Measurements from ENCODE around the gene CPVL.

CPVL gene

DNA sequence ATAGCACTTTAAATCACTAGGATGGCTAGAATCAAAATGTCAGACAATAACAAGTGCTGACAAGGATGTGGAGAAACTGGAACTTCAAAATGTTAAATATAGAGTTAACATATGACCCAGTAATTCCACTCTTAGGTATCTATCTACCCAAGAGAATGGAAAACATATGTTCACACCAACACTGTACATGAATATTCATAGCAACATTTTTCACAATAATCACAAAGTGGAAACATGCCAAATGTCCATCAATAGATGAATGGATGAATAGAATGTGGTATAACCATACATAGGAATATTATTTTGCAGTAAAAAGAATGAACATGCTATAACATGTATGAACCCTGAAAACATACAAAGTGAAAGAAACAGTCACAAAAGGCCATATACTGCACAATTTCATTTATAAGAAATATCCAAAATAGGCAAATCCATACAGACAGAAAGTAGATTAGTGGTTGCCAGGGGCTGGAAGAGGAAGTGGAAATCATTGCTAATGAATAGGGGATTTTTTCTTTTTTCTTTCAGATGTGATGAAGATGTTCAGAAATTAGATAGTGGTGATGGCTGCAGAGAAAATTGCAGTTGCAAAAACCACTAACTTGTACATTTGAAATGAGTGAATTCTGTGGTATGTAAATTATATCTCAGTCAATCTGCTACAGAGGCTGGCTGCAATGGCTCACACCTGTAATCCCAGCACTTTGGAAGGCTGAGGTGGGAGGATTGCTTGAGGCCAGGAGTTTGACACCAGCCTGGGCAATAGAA is 93.0 kb downstream of the CPVL start:
- Histone ChIP-seq H3K18ac (ENCODE audit: low read length) (no peak overlapping the region), H3K36me3 (ENCODE audit: control insufficient read depth, insufficient read depth, low read length) (no peaks in the 10 kb centered on the region), H3K79me2 (ENCODE audit: control insufficient read depth, insufficient read depth, low read length) (no peaks in the 10 kb centered on the region), H4K8ac (ENCODE audit: low read depth, low read length) (no peak overlapping the region), H3K79me1 (ENCODE audit: low read length) (no peaks in the 10 kb centered on the region), H2BK120ac (ENCODE audit: low read depth, low read length) (no peak overlapping the region), H3K56ac (ENCODE audit: low read length) (no peak overlapping the region), H3K27ac (ENCODE audit: low read depth, low read length) (no peak overlapping the region), H2BK5ac (ENCODE audit: low read length) (no peak overlapping the region), H2BK15ac (replicated peaks; ENCODE audit: low read depth) (no peak overlapping the region), H4K5ac (ENCODE audit: low read length) (no peak overlapping the region), H3K4ac (ENCODE audit: low read depth, low read length) (no peak overlapping the region), H2AK5ac (ENCODE audit: low read length) (no peak overlapping the region), H3K4me3 (ENCODE audit: low read length) (no peak overlapping the region), H3K4me2 (ENCODE audit: low read length) (no peak overlapping the region), H3K9ac (ENCODE audit: low read length) (no peak overlapping the region), H3K23ac (ENCODE audit: low read length) (no peak overlapping the region), H3K27me3 (ENCODE audit: insufficient read depth, low read length, poor library complexity) (no peaks in the 10 kb centered on the region), H3K4me1 (ENCODE audit: control insufficient read depth, low read depth, low read length) (no peaks in the 10 kb centered on the region)
- DNase-seq: no peak

DNA sequence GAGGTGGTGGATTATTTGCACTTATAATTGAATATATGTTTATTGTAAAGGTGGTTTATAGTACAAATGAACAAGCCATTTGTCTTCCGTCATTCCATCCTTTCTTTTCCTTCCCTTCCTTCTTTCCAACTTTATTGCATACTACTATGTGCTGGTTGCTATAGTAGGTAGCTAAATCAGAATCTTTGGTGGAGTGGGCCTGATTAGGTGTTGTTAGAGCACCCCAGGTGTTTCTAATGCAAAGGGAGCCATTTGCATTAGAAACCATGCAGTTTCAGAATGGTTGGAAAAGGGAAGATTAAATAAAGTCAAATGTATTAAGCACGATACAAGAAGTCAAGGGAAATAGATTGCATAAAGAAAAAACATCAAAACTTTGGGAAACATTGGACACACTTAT is 99.4 kb downstream of the CPVL start:
- Histone ChIP-seq H3K56ac (ENCODE audit: low read length) (no peak overlapping the region), H2BK5ac (ENCODE audit: low read length) (no peak overlapping the region), H4K8ac (ENCODE audit: low read depth, low read length) (no peak overlapping the region), H3K79me2 (ENCODE audit: control insufficient read depth, insufficient read depth, low read length) (no peaks in the 10 kb centered on the region), H3K27ac (ENCODE audit: low read depth, low read length) (no peak overlapping the region), H3K23ac (ENCODE audit: low read length) (no peak overlapping the region), H3K4me1 (ENCODE audit: control insufficient read depth, low read depth, low read length) (peaks cover 9% of the 10 kb centered on the region), H3K27me3 (ENCODE audit: insufficient read depth, low read length, poor library complexity) (no peaks in the 10 kb centered on the region), H3K4me3 (ENCODE audit: low read length) (no peak overlapping the region), H2AK5ac (ENCODE audit: low read length) (no peak overlapping the region), H3K18ac (ENCODE audit: low read length) (no peak overlapping the region), H3K4me2 (ENCODE audit: low read length) (no peak overlapping the region), H3K9ac (ENCODE audit: low read length) (no peak overlapping the region), H4K5ac (ENCODE audit: low read length) (no peak overlapping the region), H2BK120ac (ENCODE audit: low read depth, low read length) (no peak overlapping the region), H3K4ac (ENCODE audit: low read depth, low read length) (no peak overlapping the region), H3K36me3 (ENCODE audit: control insufficient read depth, insufficient read depth, low read length) (no peaks in the 10 kb centered on the region), H2BK15ac (replicated peaks; ENCODE audit: low read depth) (no peak overlapping the region), H3K79me1 (ENCODE audit: low read length) (no peaks in the 10 kb centered on the region)
- DNase-seq: no peak
- no CpG with 5 or more reads among the region's 2 CpGs for WGBS (ENCODE audit: extremely low coverage, insufficient coverage, low lambda C conversion rate)

DNA sequence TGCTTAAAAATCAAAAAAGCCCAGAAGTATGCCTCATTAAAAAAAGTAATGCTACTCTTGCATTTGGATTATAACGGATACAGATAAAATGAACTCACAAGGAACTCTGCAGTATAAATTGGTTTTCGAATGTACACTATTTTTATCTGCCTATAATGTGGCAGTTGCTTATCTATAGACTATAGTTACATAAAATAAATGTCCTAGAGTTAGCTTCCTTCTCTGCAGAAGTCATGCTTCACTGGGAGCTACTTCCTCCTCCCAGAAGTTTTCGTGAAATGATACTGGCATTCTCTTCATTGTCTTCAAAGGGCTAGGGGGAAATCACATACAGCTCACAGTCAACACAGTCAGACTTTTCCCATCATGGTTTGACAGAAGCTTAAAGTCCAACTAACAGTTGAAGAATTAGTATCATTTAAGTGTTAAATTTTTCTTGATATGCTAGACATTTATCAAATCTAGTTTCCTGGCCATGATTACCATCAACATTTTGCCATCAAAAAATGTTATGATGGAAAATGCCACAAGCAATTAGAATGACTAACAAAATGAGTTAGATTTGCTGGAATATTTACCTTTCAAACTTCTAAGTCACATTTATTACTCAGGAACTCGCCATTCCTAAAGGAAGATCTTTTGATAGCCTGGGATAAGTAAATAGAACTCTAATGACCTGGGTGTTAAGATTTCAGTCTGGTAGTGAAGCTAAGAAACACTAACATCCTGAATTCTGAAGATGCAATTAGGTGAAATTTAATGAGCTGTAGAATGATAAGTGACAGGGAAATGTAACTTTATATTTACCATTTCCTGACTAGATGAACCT is 100.9 kb downstream of the CPVL start:
- no peak overlapping the region for H2BK5ac ChIP-seq (ENCODE audit: low read length)
- no peaks in the 10 kb centered on the region for H3K79me2 ChIP-seq (ENCODE audit: control insufficient read depth, insufficient read depth, low read length)
- no peaks in the 10 kb centered on the region for H3K27me3 ChIP-seq (ENCODE audit: insufficient read depth, low read length, poor library complexity)
- H3K23ac ChIP-seq (ENCODE audit: low read length): no peak overlapping the region
- H2AK5ac ChIP-seq (ENCODE audit: low read length): no peak overlapping the region
- H3K4ac ChIP-seq (ENCODE audit: low read depth, low read length): no peak overlapping the region
- no peaks in the 10 kb centered on the region for H3K36me3 ChIP-seq (ENCODE audit: control insufficient read depth, insufficient read depth, low read length)
- H4K5ac ChIP-seq (ENCODE audit: low read length): no peak overlapping the region
- H3K4me2 ChIP-seq (ENCODE audit: low read length): no peak overlapping the region
- no peak overlapping the region for H3K18ac ChIP-seq (ENCODE audit: low read length)
- H3K9ac ChIP-seq (ENCODE audit: low read length): no peak overlapping the region
- H4K8ac ChIP-seq (ENCODE audit: low read depth, low read length): no peak overlapping the region
- no CpG with 5 or more reads among the region's 4 CpGs for WGBS (ENCODE audit: extremely low coverage, insufficient coverage, low lambda C conversion rate)
- no peak overlapping the region for H2BK15ac ChIP-seq (replicated peaks; ENCODE audit: low read depth)
- H3K79me1 ChIP-seq (ENCODE audit: low read length): no peaks in the 10 kb centered on the region
- H2BK120ac ChIP-seq (ENCODE audit: low read depth, low read length): no peak overlapping the region
- H3K27ac ChIP-seq (ENCODE audit: low read depth, low read length): no peak overlapping the region
- no peak for DNase-seq
- no peak overlapping the region for H3K56ac ChIP-seq (ENCODE audit: low read length)
- H3K4me1 ChIP-seq (ENCODE audit: control insufficient read depth, low read depth, low read length): peaks cover 9% of the 10 kb centered on the region
- no peak overlapping the region for H3K4me3 ChIP-seq (ENCODE audit: low read length)

DNA sequence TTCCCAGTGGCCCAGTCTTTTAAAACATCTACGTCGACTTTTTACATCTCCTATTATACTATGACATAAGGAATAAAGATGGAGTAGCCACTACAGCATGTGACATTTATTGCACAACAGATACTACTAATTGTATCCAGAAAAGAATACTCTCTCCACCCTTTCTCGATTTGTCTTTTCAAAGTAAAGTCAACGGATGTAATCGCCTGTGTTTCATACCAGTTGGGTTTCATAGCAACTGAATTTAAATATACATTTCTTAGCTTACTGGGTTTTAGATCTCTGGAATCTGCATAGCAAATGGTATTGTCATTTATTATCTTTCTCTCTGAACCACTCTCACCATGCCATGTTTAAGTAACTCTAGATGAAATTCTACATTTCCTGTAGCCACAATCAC is 101.8 kb downstream of the CPVL start:
- no peak overlapping the region for H4K8ac ChIP-seq (ENCODE audit: low read depth, low read length)
- H3K4me1 ChIP-seq (ENCODE audit: control insufficient read depth, low read depth, low read length): peaks cover 9% of the 10 kb centered on the region
- H3K23ac ChIP-seq (ENCODE audit: low read length): no peak overlapping the region
- no peaks in the 10 kb centered on the region for H3K79me2 ChIP-seq (ENCODE audit: control insufficient read depth, insufficient read depth, low read length)
- no peaks in the 10 kb centered on the region for H3K36me3 ChIP-seq (ENCODE audit: control insufficient read depth, insufficient read depth, low read length)
- no CpG with 5 or more reads among the region's 5 CpGs for WGBS (ENCODE audit: extremely low coverage, insufficient coverage, low lambda C conversion rate)
- H3K27ac ChIP-seq (ENCODE audit: low read depth, low read length): no peak overlapping the region
- no peak overlapping the region for H3K4ac ChIP-seq (ENCODE audit: low read depth, low read length)
- H3K27me3 ChIP-seq (ENCODE audit: insufficient read depth, low read length, poor library complexity): no peaks in the 10 kb centered on the region
- H3K9ac ChIP-seq (ENCODE audit: low read length): no peak overlapping the region
- no peak overlapping the region for H2BK5ac ChIP-seq (ENCODE audit: low read length)
- H3K79me1 ChIP-seq (ENCODE audit: low read length): no peaks in the 10 kb centered on the region
- H3K18ac ChIP-seq (ENCODE audit: low read length): no peak overlapping the region
- H2BK15ac ChIP-seq (replicated peaks; ENCODE audit: low read depth): no peak overlapping the region
- H2BK120ac ChIP-seq (ENCODE audit: low read depth, low read length): no peak overlapping the region
- DNase-seq: no peak
- H2AK5ac ChIP-seq (ENCODE audit: low read length): no peak overlapping the region
- no peak overlapping the region for H4K5ac ChIP-seq (ENCODE audit: low read length)
- H3K4me2 ChIP-seq (ENCODE audit: low read length): no peak overlapping the region
- H3K4me3 ChIP-seq (ENCODE audit: low read length): no peak overlapping the region
- H3K56ac ChIP-seq (ENCODE audit: low read length): no peak overlapping the region

DNA sequence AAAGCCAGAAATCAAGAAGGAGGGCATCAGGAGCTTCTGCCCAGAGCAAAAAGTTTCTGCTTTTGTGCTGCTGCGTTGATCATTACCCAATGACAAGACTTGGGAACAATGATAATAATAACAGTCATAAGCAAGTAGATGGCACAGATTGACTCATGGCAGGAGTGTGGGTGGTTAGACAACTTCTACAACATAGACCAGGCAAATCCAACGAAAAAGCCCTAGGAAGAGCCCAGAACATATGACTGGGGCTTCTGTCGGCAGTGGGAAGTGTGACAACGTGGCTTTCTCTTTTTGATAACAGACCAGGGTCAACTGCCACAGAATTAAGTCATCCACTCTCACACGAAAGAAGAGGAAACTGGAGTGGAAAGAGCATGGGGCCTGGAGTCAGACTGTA is 102.8 kb downstream of the CPVL start:
- Histone ChIP-seq H4K5ac (ENCODE audit: low read length) (no peak overlapping the region), H2BK120ac (ENCODE audit: low read depth, low read length) (peak overlapping the region; percentile 46), H3K4me1 (ENCODE audit: control insufficient read depth, low read depth, low read length) (peaks cover 10% of the 10 kb centered on the region), H4K8ac (ENCODE audit: low read depth, low read length) (peak overlapping the region; percentile 56), H3K9ac (ENCODE audit: low read length) (no peak overlapping the region), H2BK5ac (ENCODE audit: low read length) (no peak overlapping the region), H3K79me1 (ENCODE audit: low read length) (no peaks in the 10 kb centered on the region), H2BK15ac (replicated peaks; ENCODE audit: low read depth) (no peak overlapping the region), H3K79me2 (ENCODE audit: control insufficient read depth, insufficient read depth, low read length) (no peaks in the 10 kb centered on the region), H3K4me3 (ENCODE audit: low read length) (no peak overlapping the region), H3K18ac (ENCODE audit: low read length) (peak overlapping the region; percentile 18), H3K36me3 (ENCODE audit: control insufficient read depth, insufficient read depth, low read length) (no peaks in the 10 kb centered on the region), H3K27ac (ENCODE audit: low read depth, low read length) (peak overlapping the region; percentile 89), H3K4me2 (ENCODE audit: low read length) (no peak overlapping the region), H3K23ac (ENCODE audit: low read length) (no peak overlapping the region), H3K4ac (ENCODE audit: low read depth, low read length) (no peak overlapping the region), H2AK5ac (ENCODE audit: low read length) (no peak overlapping the region), H3K27me3 (ENCODE audit: insufficient read depth, low read length, poor library complexity) (no peaks in the 10 kb centered on the region), H3K56ac (ENCODE audit: low read length) (peak overlapping the region; percentile 3)
- WGBS (ENCODE audit: extremely low coverage, insufficient coverage, low lambda C conversion rate): no CpG with 5 or more reads among the region's 5 CpGs
- DNase-seq: no peak

Data from mesendoderm (in vitro differentiated cells).